ENCODE measurements around the gene RFXANK.

RFXANK gene

DNA sequence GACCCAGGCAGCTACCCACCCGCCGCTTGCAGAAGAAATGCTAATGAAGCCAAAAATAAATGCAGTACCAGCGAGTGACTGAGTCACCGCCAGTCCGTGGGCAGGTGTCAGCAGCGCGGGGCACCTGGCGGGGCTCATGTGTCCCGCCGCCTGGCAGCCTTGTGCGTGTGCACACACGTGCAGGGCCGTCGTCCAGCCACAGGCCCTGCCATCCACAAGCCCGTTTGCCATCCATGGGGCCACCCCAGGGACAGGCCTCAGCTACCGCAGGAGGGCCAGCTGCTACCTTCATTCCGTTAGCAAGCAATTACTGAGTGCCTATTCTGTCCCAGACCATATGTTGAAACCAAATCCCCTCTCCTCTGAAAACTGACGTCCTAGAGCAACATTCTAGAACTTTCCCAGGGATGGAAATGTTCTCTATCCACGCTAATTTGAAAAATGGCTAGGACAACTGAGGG is 40.2 kb downstream of the RFXANK start:
- no peak for DNase-seq (ENCODE audit: low read depth)

DNA sequence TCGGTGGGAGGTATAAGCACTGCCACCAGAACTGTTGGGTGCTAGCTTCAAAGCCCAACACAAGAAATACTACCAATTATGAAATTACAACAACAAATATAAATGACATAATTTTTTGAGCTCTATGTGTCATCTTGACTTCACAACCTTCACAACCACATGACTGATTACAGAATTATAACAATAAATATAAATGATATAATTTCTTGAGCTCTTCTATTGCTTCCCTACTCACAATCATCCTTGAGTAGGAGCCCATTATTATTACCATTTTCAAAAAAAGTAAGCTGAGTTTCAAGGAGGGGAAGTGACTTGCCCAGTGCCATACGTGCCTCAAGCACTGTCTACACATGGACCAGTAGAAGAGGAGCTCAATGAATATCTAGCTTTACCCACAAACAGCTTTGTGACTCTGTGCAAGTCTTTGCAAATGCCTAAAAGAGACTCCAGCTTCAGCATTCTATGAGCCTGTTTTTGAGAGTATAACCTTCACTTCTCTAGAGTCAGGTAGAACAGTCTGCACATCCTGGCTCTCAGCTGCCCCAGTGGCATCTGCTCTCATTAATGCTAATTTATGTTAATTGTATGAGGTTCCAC is 42.3 kb downstream of the RFXANK start:
- no peak for DNase-seq (ENCODE audit: low read depth)

DNA sequence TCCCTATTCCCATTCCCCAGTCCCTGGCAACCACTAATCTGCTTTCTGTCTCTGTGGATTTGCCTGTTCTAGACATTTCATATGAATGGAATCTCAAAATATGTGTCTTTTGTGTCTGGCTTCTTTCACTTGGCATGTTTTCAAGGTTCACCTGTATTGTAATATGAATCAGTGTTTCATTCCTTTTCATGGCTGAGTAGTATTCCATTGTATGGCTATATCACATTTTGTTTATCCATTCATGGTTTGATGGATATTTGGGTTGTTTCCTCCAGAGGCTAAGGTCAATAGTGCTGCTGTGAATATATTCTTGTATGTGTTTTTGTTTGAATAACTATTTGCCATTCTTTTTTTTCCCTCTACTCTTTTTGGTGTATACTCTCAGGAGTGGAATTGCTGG is 44.1 kb downstream of the RFXANK start:
- no peak for DNase-seq (ENCODE audit: low read depth)

DNA sequence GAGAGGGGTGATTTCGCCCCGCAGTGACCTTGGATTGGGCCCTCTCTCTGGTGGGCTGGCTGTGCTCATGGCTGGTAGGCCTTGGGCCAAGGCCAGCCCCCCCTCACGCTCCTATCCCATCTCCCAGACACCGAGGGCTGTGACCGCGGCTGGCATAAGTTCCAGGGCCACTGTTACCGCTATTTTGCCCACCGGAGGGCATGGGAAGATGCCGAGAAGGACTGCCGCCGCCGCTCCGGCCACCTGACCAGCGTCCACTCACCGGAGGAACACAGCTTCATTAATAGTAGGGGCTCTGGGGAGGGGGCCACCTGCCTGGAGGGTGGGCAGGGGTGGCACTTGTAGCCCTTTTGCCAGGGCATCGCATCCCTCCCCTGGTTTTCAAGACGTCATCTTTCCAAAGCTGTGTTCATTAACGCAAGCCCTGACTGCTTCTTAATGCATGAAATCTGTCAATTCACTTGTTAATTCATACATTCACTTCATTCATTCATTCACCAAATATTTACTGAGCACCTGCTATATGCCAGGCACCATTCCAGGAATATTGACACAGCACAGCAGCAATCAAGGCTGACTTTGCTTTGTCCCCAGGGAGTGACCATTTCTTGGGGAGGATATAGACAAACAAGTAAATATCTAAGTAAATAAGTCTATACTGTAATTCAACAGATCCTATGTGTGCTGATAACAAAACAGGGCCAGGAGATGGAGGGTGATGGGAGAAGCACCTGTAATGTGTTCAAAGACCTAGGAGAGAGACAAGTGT is 46.3 kb downstream of the RFXANK start:
- no peak for DNase-seq (ENCODE audit: low read depth)

DNA sequence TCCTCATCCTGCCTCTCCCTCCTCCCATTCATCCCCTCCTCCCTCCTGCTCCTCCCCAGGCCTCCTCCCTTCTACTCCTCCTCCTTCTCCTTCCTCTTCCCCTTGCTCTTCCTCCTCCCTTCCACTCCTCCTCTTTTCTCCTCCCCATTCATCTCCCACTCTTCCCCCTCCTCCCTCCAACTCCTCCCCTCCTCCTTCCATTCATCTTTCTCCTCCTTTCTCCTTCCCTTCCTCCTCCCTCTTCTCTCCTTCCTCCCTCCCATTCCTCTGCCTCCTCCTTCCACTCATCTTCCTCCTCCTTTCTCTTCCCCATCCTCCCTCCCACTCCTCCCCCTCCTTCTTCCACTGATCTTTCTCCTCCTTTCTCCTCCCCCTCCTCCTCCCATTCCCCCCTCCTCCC is 47.6 kb downstream of the RFXANK start:
- DNase-seq (ENCODE audit: low read depth) = no peak

DNA sequence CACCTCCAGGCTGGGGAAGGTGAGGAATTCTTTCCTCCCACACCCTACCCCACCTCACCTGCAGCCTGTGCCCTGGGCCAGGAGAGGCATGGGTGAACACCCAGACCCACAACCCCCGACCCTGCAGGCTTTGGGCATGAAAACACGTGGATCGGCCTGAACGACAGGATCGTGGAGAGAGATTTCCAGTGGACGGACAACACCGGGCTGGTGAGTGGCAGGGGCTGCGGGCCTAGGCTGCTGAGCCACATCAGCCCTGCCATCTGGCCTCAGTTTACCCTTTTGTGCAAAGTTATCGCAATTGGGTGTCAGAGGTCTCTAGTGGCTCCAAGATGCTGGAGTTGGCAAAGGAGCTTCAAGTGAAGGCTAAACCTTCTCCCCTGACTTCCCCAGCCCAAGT is 48.4 kb downstream of the RFXANK start:
- DNase-seq (ENCODE audit: low read depth) = no peak

DNA sequence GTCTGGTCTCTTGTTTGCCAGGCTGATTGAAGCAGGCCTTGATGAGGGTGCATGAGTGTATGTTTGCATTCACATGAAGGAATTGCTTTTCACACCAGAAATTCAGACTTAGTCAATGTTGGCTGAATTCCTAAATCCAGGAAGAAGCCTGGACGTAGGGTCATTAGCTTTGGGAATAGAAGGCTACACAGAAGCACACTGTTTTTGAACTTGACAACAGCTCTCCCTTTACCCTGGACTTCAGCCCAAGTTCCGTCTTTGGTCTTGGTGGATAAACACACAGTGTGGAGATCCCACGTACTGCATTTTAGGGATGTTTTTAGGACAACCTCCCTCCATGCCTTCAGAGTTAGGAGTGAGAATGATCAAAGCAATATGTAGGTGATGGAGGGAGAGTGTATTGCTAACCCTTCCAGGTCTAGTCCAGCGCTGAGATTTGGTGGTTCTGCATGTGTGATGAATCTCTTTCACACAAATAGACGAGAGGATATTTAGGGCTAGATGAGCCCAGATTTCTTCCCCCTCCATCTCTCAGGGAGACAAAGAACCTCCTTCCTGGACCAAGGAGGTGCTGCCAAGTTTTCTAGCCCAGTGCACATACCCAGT is 58.2 kb downstream of the RFXANK start:
- no peak for DNase-seq (ENCODE audit: low read depth)
